HEK293 (cell line): ENCODE measurements around the gene PRKCE.

Experiments used
- CTCF ChIA-PET: fragments of 350-600 bp; formaldehyde crosslinking; extraction: SDS; loops from one replicate; lab custom pipeline; 2021; ENCODE audit warnings: antibody characterized with exemption; lab: Yijun Ruan, JAX
- POLR2A ChIA-PET: fragments of 300-600 bp; formaldehyde crosslinking; extraction: SDS; loops from one replicate; lab custom pipeline; 2020; ENCODE audit warnings: antibody characterized with exemption, inconsistent platforms; lab: Yijun Ruan, JAX
- H3K27ac ChIP-seq: fragments of 200-500 bp; sonication (Bioruptor generic); 2 replicates; pipeline ENCODE4 v1.5.1; 2014; ENCODE audit warnings: low read depth, low read length, control low read depth, inconsistent platforms; ENCODE audit errors: extremely low read depth
- H3K36me3 ChIP-seq, 2 experiments: fragments of 200-500 bp in 1 of 2; sonication (Bioruptor generic) in 1 of 2; 1 replicate in 1 of 2; 2 replicates in 1 of 2; pipeline ENCODE4 v1.5.1; 2014 to 2017; ENCODE audit warnings: inconsistent platforms in 2 of 2, low read length in 2 of 2; ENCODE audit not compliant: control insufficient read depth in 2 of 2, insufficient read depth in 1 of 2
- H3K4me1 ChIP-seq: fragments of 200-500 bp; sonication (Bioruptor generic); 2 replicates; pipeline ENCODE4 v1.5.1; 2014; ENCODE audit warnings: mild to moderate bottlenecking, low read length, inconsistent platforms; ENCODE audit not compliant: control insufficient read depth, insufficient read depth
- H3K4me3 ChIP-seq: 2 replicates; pipeline ENCODE4 v1.5.1; 2011; ENCODE audit warnings: low read depth, mild to moderate bottlenecking, control low read depth, low read length, moderate library complexity
- H3K9me3 ChIP-seq: fragments of 200-500 bp; sonication (Bioruptor generic); 2 replicates; pipeline ENCODE4 v1.5.1; 2014; ENCODE audit warnings: low read depth, low read length, inconsistent platforms; ENCODE audit not compliant: control insufficient read depth, insufficient read depth
- BCL6B ChIP-seq: fragments of 450-650 bp; formaldehyde crosslinking; IDR thresholded peaks from 2 replicates; pipeline ENCODE4 v1.5.1; 2017; ENCODE audit warnings: missing biosample characterization, missing genetic modification characterization
- HIC1 ChIP-seq: fragments of 450-650 bp; formaldehyde crosslinking; IDR thresholded peaks from 2 replicates; pipeline ENCODE4 v1.5.1; 2016; ENCODE audit warnings: missing biosample characterization, missing genetic modification characterization
- PRDM2 ChIP-seq: fragments of 450-650 bp; formaldehyde crosslinking; IDR thresholded peaks from 2 replicates; pipeline ENCODE4 v1.5.1; 2016; ENCODE audit warnings: missing biosample characterization, missing genetic modification characterization, borderline replicate concordance
- REPIN1 ChIP-seq: fragments of 450-650 bp; formaldehyde crosslinking; IDR thresholded peaks from 2 replicates; pipeline ENCODE4 v1.5.1; 2017; ENCODE audit warnings: missing biosample characterization, missing genetic modification characterization, low read depth
- SP2 ChIP-seq: fragments of 450-650 bp; formaldehyde crosslinking; IDR thresholded peaks from 2 replicates; pipeline ENCODE4 v1.5.1; 2016; ENCODE audit warnings: missing biosample characterization, missing genetic modification characterization
- SP3 ChIP-seq: fragments of 450-650 bp; formaldehyde crosslinking; IDR thresholded peaks from 2 replicates; pipeline ENCODE4 v1.5.1; 2016; ENCODE audit warnings: missing biosample characterization, missing genetic modification characterization
- ZFP69B ChIP-seq: fragments of 450-650 bp; formaldehyde crosslinking; IDR thresholded peaks from 2 replicates; pipeline ENCODE4 v1.5.1; 2016; ENCODE audit warnings: missing biosample characterization, missing genetic modification characterization
- ZNF133 ChIP-seq: fragments of 450-650 bp; formaldehyde crosslinking; IDR thresholded peaks from 2 replicates; pipeline ENCODE4 v1.5.1; 2016; ENCODE audit warnings: missing biosample characterization, missing genetic modification characterization
- ZNF155 ChIP-seq: fragments of 450-650 bp; formaldehyde crosslinking; IDR thresholded peaks from 2 replicates; pipeline ENCODE4 v1.5.1; 2016; ENCODE audit warnings: missing biosample characterization, missing genetic modification characterization
- ZNF16 ChIP-seq: fragments of 450-650 bp; formaldehyde crosslinking; IDR thresholded peaks from 2 replicates; pipeline ENCODE4 v1.5.1; 2016; ENCODE audit warnings: low read depth, missing biosample characterization, missing genetic modification characterization
- ZNF23 ChIP-seq: fragments of 450-650 bp; formaldehyde crosslinking; IDR thresholded peaks from 2 replicates; pipeline ENCODE4 v1.5.1; 2016; ENCODE audit warnings: missing biosample characterization, missing genetic modification characterization, borderline replicate concordance
- ZNF513 ChIP-seq: fragments of 450-650 bp; IDR thresholded peaks from 2 replicates; pipeline ENCODE4 v1.5.1; 2018; ENCODE audit warnings: missing biosample characterization, missing genetic modification characterization
- ZNF626 ChIP-seq: fragments of 450-650 bp; sonication (Bioruptor Pico); formaldehyde crosslinking; IDR thresholded peaks from 2 replicates; pipeline ENCODE4 v1.5.1; 2018; ENCODE audit warnings: missing biosample characterization, missing genetic modification characterization, inconsistent platforms
- ZNF692 ChIP-seq: fragments of 450-650 bp; formaldehyde crosslinking; IDR thresholded peaks from 2 replicates; pipeline ENCODE4 v1.5.1; 2016; ENCODE audit warnings: missing biosample characterization, missing genetic modification characterization
- ZNF701 ChIP-seq: fragments of 450-650 bp; formaldehyde crosslinking; IDR thresholded peaks from 2 replicates; pipeline ENCODE4 v1.5.1; 2016; ENCODE audit warnings: missing biosample characterization, missing genetic modification characterization
- ZNF837 ChIP-seq: fragments of 450-650 bp; formaldehyde crosslinking; IDR thresholded peaks from 2 replicates; pipeline ENCODE4 v1.5.1; 2016; ENCODE audit warnings: missing biosample characterization, missing genetic modification characterization

The PRKCE gene

GRCh38 chr2:45826884-45827635, 175.6 kb downstream of the PRKCE start:
- peaks cover 6% of the 10 kb centered on the region for H3K4me1 ChIP-seq
- no peaks in the 10 kb centered on the region for H3K36me3 ChIP-seq
- POLR2A ChIA-PET: no interaction called here
- 0 out of 2 replicates have a peak, but pooled peaks have one; percentile 18 for TF ChIP-seq HIC1
- TF ChIP-seq ZNF155 (tag by site-specific recombination): no peak
- TF ChIP-seq REPIN1: no peak
- no peaks in the 10 kb centered on the region; the same call in 1 of the 2 replicates for H3K9me3 ChIP-seq
- CTCF ChIA-PET: no interaction called here
- H3K4me3 ChIP-seq: no peak overlapping the region
- H3K27ac ChIP-seq: no peak overlapping the region

- CTCF ChIA-PET: no interaction called here
These were observed 178.8 kb downstream of the PRKCE start for GRCh38 chr2:45830322-45830721.

GRCh38 chr2:45833301-45833967, 182.0 kb downstream of the PRKCE start:
- Histone ChIP-seq H3K27ac (no peak overlapping the region), H3K4me3 (no peak overlapping the region), H3K4me1 (no peaks in the 10 kb centered on the region), H3K36me3 (no peaks in the 10 kb centered on the region), H3K9me3 (no peaks in the 10 kb centered on the region; the same call in 1 of the 2 replicates)
- CTCF ChIA-PET: no interaction called here
- POLR2A ChIA-PET: no interaction called here
- TF ChIP-seq ZNF513 (tag by site-specific recombination) (no peak), ZNF155 (tag by site-specific recombination) (no peak), PRDM2 (tag by site-specific recombination) (no peak), BCL6B (tag by site-specific recombination) (no peak), SP2 (tag by site-specific recombination) (no peak), ZNF837 (tag by site-specific recombination) (no peak), ZFP69B (tag by site-specific recombination) (no peak), ZNF701 (tag by site-specific recombination) (no peak)

More at GRCh38 chr2:45830322-45830721, 178.8 kb downstream of the PRKCE start:
- Histone ChIP-seq H3K27ac (no peak overlapping the region), H3K36me3 (no peaks in the 10 kb centered on the region), H3K9me3 (no peaks in the 10 kb centered on the region; the same call in 1 of the 2 replicates), H3K4me3 (no peak overlapping the region), H3K4me1 (no peaks in the 10 kb centered on the region)
- POLR2A ChIA-PET: no interaction called here
- peak; percentile 91 for TF ChIP-seq ZNF133
- no peak for TF ChIP-seq ZNF16
- TF ChIP-seq ZNF23 (tag by site-specific recombination): no peak
- no peak for TF ChIP-seq SP3 (tag by site-specific recombination)
- TF ChIP-seq SP2 (tag by site-specific recombination): no peak
- no peak for TF ChIP-seq ZNF626 (tag by site-specific recombination)
- TF ChIP-seq ZNF692 (tag by site-specific recombination): no peak
